SK-N-SH (cell line): Measurements from ENCODE around the gene GSDMA. TPM values are rescaled to one million over a fixed set of nuclear protein-coding genes. Genes with fewer than 3 reads are reported as not detected.

Experiments
- CTCF ChIA-PET: fragments of 300-600, 350-600 bp; formaldehyde crosslinking; extraction: SDS; loops from one replicate; lab custom pipeline; 2021; lab: Yijun Ruan, JAX
- POLR2A ChIA-PET: fragments of 350-600 bp; sonication (Branson Sonifier 250); formaldehyde crosslinking; extraction: SDS; loops from one replicate; lab custom pipeline; 2020; ENCODE audit warnings: antibody characterized with exemption, inconsistent platforms; lab: Yijun Ruan, JAX
- DNase-seq: peaks from one replicate; pipeline ENCODE4 v3.0.0; 2012
- H2AFZ ChIP-seq: fragments of 200-600 bp; sonication (generic); 2 replicates; pipeline ENCODE4 v1.8.1; 2016; ENCODE audit warnings: antibody characterized with exemption, mild to moderate bottlenecking, low read depth
- H3F3A ChIP-seq: fragments of 200-600 bp; sonication (generic); replicated peaks from 2 replicates; pipeline ENCODE3; 2016; ENCODE audit warnings: antibody characterized with exemption, mild to moderate bottlenecking; ENCODE audit not compliant: insufficient read depth
- H3K27ac ChIP-seq, 2 experiments: fragments of 200-500 bp in 1 of 2; fragments of 200-600 bp in 1 of 2; sonication (Bioruptor generic) in 1 of 2; sonication (generic), shearing (Covaris generic) in 1 of 2; 2 replicates each; pipeline versions ENCODE4 v1.5.1 to v1.6.1; 2014 to 2016; ENCODE audit warnings: low read depth in 2 of 2, inconsistent platforms in 1 of 2, low read length in 1 of 2, mild to moderate bottlenecking in 1 of 2, mixed read lengths in 1 of 2
- H3K27me3 ChIP-seq: fragments of 200-600 bp; sonication (generic), shearing (Covaris generic); 2 replicates; pipeline ENCODE4 v1.6.1; 2016; ENCODE audit warnings: mixed run types; ENCODE audit not compliant: insufficient read depth
- H3K36me3 ChIP-seq, 2 experiments: fragments of 200-500 bp in 1 of 2; fragments of 200-600 bp in 1 of 2; sonication (Bioruptor generic) in 1 of 2; sonication (generic) in 1 of 2; replicated peaks in 1 of 2; 2 replicates each; pipeline versions ENCODE3 to v1.5.1; 2014 to 2016; ENCODE audit warnings: low read length in 1 of 2, mild to moderate bottlenecking in 1 of 2; ENCODE audit not compliant: insufficient read depth in 2 of 2, control insufficient read depth in 1 of 2
- H3K4me1 ChIP-seq, 2 experiments: fragments of 200-500 bp in 1 of 2; fragments of 200-600 bp in 1 of 2; sonication (Bioruptor generic) in 1 of 2; sonication (generic), shearing (Covaris generic) in 1 of 2; 2 replicates each; pipeline versions ENCODE4 v1.5.1 to v1.6.1; 2014 to 2016; ENCODE audit warnings: low read depth in 1 of 2, low read length in 1 of 2, mixed run types in 1 of 2; ENCODE audit not compliant: insufficient read depth in 2 of 2, control insufficient read depth in 1 of 2
- H3K4me2 ChIP-seq: fragments of 200-600 bp; sonication (generic), shearing (Covaris generic); 2 replicates; pipeline ENCODE4 v1.6.1; 2017; ENCODE audit warnings: mixed run types
- H3K4me3 ChIP-seq, 2 experiments: fragments of 200-500 bp in 1 of 2; fragments of 200-600 bp in 1 of 2; sonication (Bioruptor generic) in 1 of 2; sonication (generic), shearing (Covaris generic) in 1 of 2; 2 replicates each; pipeline versions ENCODE4 v1.5.1 to v1.8.1; 2014 to 2016; ENCODE audit warnings: low read depth in 2 of 2, inconsistent platforms in 1 of 2, low read length in 1 of 2, mild to moderate bottlenecking in 1 of 2, mixed read lengths in 1 of 2, moderate library complexity in 1 of 2
- H3K79me2 ChIP-seq: fragments of 200-600 bp; sonication (generic); 2 replicates; pipeline ENCODE4 v1.8.1; 2017; ENCODE audit warnings: mild to moderate bottlenecking; ENCODE audit not compliant: insufficient read depth
- H3K9ac ChIP-seq: fragments of 200-600 bp; sonication (generic); 2 replicates; pipeline ENCODE4 v1.6.1; 2017; ENCODE audit warnings: mixed run types
- H3K9me2 ChIP-seq: fragments of 200-600 bp; sonication (generic); 2 replicates; pipeline ENCODE4 v1.6.1; 2017; ENCODE audit warnings: mixed run types
- H3K9me3 ChIP-seq: fragments of 200-600 bp; sonication (generic); 2 replicates; pipeline ENCODE4 v1.6.1; 2017; ENCODE audit warnings: mixed run types, mild to moderate bottlenecking, moderate library complexity
- H4K20me1 ChIP-seq: fragments of 200-600 bp; sonication (generic); 2 replicates; pipeline ENCODE4 v1.6.1; 2017; ENCODE audit warnings: mild to moderate bottlenecking, mixed run types; ENCODE audit not compliant: insufficient read depth
- EP300 ChIP-seq, 2 experiments: IDR thresholded peaks; 2 replicates each; pipeline versions ENCODE4 v1.4.0 to v1.6.1; 2012; ENCODE audit warnings: borderline replicate concordance in 1 of 2, low read depth in 1 of 2, low read length in 1 of 2
- FOSL2 ChIP-seq: IDR thresholded peaks from 2 replicates; pipeline ENCODE4 v1.4.0; 2012; ENCODE audit warnings: low read depth, mild to moderate bottlenecking, moderate library complexity, borderline replicate concordance
- FOXJ3 ChIP-seq: sonication (generic); formaldehyde crosslinking; IDR thresholded peaks from 2 replicates; pipeline ENCODE4 v1.5.1; 2020; ENCODE audit warnings: mild to moderate bottlenecking, missing genetic modification reagents
- MAX ChIP-seq: IDR thresholded peaks from 2 replicates; pipeline ENCODE4 v1.4.0; 2012; ENCODE audit warnings: low read depth
- NFIC ChIP-seq: IDR thresholded peaks from 2 replicates; pipeline ENCODE4 v1.4.0; 2012; ENCODE audit warnings: borderline replicate concordance
- NRF1 ChIP-seq: IDR thresholded peaks from 2 replicates; pipeline ENCODE4 v1.6.1; 2012; ENCODE audit warnings: low read depth, mild to moderate bottlenecking, low read length
- REST ChIP-seq: IDR thresholded peaks from 2 replicates; pipeline ENCODE4 v1.6.1; 2012; ENCODE audit warnings: mild to moderate bottlenecking, low read depth, low read length, moderate library complexity
- SMC3 ChIP-seq: IDR thresholded peaks from 2 replicates; pipeline ENCODE4 v1.6.1; 2012; ENCODE audit warnings: low read depth, low read length, improper control_type of control experiment
- TEAD4 ChIP-seq: IDR thresholded peaks from 2 replicates; pipeline ENCODE4 v1.4.0; 2012; ENCODE audit warnings: mild to moderate bottlenecking, borderline replicate concordance; ENCODE audit not compliant: insufficient read depth
- USF1 ChIP-seq: IDR thresholded peaks from 2 replicates; pipeline ENCODE4 v1.4.0; 2012; ENCODE audit warnings: low read depth, borderline replicate concordance
- USF2 ChIP-seq: fragments of 150-350 bp; IDR thresholded peaks from 2 replicates; pipeline ENCODE4 v1.6.1; 2017; ENCODE audit warnings: antibody characterized with exemption, low read length, low read depth, borderline replicate concordance
- ZBTB33 ChIP-seq: IDR thresholded peaks from 2 replicates; pipeline ENCODE4 v1.4.0; 2012; ENCODE audit warnings: low read depth, borderline replicate concordance
- WGBS: methylation state at CpG from one replicate; pipeline ENCODE4 v1.1.6; 2017; ENCODE audit warnings: low lambda C conversion rate; 5-methylcytosine and 5-hydroxymethylcytosine counted together
- polyA plus RNA-seq, 3 experiments: library from polyadenylated mRNA; depleted of rRNA; stranded (reverse); fragments of >200 nt; gene quantifications; 2 replicates each; pipeline ENCODE4 v1.2.3, GENCODE V29; 2012

GSDMA gene
- polyA plus RNA-seq, 1 of the 3 experiments (the other 2 are of a cell fraction): not detected

GRCh38 chr17:39943702-39944392, 19.0 kb upstream of the GSDMA start:
- Histone ChIP-seq H3K27me3 (no peaks in the 10 kb centered on the region), H4K20me1 (no peaks in the 10 kb centered on the region), H3K4me1 (peaks cover 9 to 14% of the 10 kb centered on the region in 2 experiments; a peak in 2 of 4 replicates), H3K27ac (no peak overlapping the region), H3F3A (peaks cover 20% of the 10 kb centered on the region), H2AFZ (no peak overlapping the region), H3K9me2 (no peaks in the 10 kb centered on the region), H3K36me3 (no peaks in the 10 kb centered on the region), H3K4me2 (no peak overlapping the region), H3K9ac (no peak overlapping the region), H3K79me2 (no peaks in the 10 kb centered on the region), H3K4me3 (no peak overlapping the region), H3K9me3 (no peaks in the 10 kb centered on the region)
- no peak for DNase-seq
- TF ChIP-seq FOXJ3 (no peak), USF2 (no peak), FOSL2 (no peak)
- ChIA-PET POLR2A (no interaction called here), CTCF (interaction anchor here (2.4 kb wide), 1 partner anchor 36 kb away, joined by 6 read pairs; the partner anchor contains the start of gene PSMD3)
- 68% methylated on average over 6 of the region's 14 CpGs for WGBS

GRCh38 chr17:39944393-39944711, 18.5 kb upstream of the GSDMA start:
- H3K79me2 ChIP-seq: no peaks in the 10 kb centered on the region
- TF ChIP-seq ZBTB33: no peak
- TF ChIP-seq FOXJ3: no peak
- TF ChIP-seq EP300 (IDR thresholded peaks at IDR 0.05; ENCODE audit: borderline replicate concordance in 1 of 2, low read depth in 1 of 2, low read length in 1 of 2): no peak
- no peak for TF ChIP-seq NFIC
- TF ChIP-seq SMC3: no peak
- TF ChIP-seq TEAD4: no peak
- no peak for TF ChIP-seq REST
- TF ChIP-seq MAX: no peak
- no peak for TF ChIP-seq USF1
- no peak for TF ChIP-seq NRF1
- peaks cover 14% of the 10 kb centered on the region for H3F3A ChIP-seq
- no peak overlapping the region for H2AFZ ChIP-seq
- peaks cover 5 to 9% of the 10 kb centered on the region in 2 experiments; a peak in 2 of 4 replicates for H3K4me1 ChIP-seq
- WGBS: 80% methylated on average over 1 of the region's 16 CpGs
- POLR2A ChIA-PET: no interaction called here
- CTCF ChIA-PET: interaction anchor here (2.4 kb wide), 1 partner anchor 36 kb away, joined by 6 read pairs; the partner anchor contains the start of gene PSMD3
- no peak overlapping the region for H3K4me3 ChIP-seq
- H4K20me1 ChIP-seq: no peaks in the 10 kb centered on the region
- H3K27me3 ChIP-seq: no peaks in the 10 kb centered on the region
- no peak overlapping the region for H3K27ac ChIP-seq
- no peaks in the 10 kb centered on the region for H3K9me2 ChIP-seq
- H3K36me3 ChIP-seq: no peaks in the 10 kb centered on the region
- H3K9ac ChIP-seq: no peak overlapping the region
- H3K4me2 ChIP-seq: no peak overlapping the region
- no peaks in the 10 kb centered on the region for H3K9me3 ChIP-seq
- DNase-seq: no peak
